Measurements from ENCODE around the gene TIPARP. TPM values are rescaled to one million over a fixed set of nuclear protein-coding genes. Genes with fewer than 3 reads are reported as not detected.

TIPARP gene
- total and polyA plus RNA-seq, 2 donors (not counting 1 experiment from before 2014, with no cell fraction given) = 8.6 to 22.1 TPM

- no peaks in the 10 kb centered on the region for H3K4me1 ChIP-seq (ENCODE audit: control insufficient read depth, extremely low read depth, insufficient read depth, low read length)
- no peak overlapping the region for H3K9ac ChIP-seq (ENCODE audit: insufficient read depth, low read length)
- no peak for DNase-seq (ENCODE audit: low read depth in 2 of 2)
Observed at GRCh38 chr3:156657440-156657839, 16.9 kb upstream of the TIPARP start.

GRCh38 chr3:156657862-156658731 is 16.3 kb upstream of the TIPARP start:
- no peak overlapping the region for H3K4me3 ChIP-seq (replicated peaks in 1 of 4; ENCODE audit: control extremely low read depth in 1 of 4, insufficient read depth in 1 of 4, low read depth in 3 of 4, low read length in 4 of 4)
- no peaks in the 10 kb centered on the region for H3K79me2 ChIP-seq (ENCODE audit: control insufficient read depth, insufficient read depth, low read length)
- no peaks in the 10 kb centered on the region for H3K36me3 ChIP-seq (ENCODE audit: control insufficient read depth, insufficient read depth, low read length)
- no peak overlapping the region for H3K9ac ChIP-seq (ENCODE audit: insufficient read depth, low read length)
- TF ChIP-seq EZH2 (IDR thresholded peaks at IDR 0.05; ENCODE audit: low read length, missing control alignments) = no peak
- TF ChIP-seq CTCF (conservative IDR thresholded peaks at IDR 0.05 in 1 of 2, IDR thresholded peaks at IDR 0.05 in 1 of 2; ENCODE audit: low read depth in 1 of 2, low read length in 2 of 2) = no peak
- no peaks in the 10 kb centered on the region for H4K20me1 ChIP-seq (ENCODE audit: control insufficient read depth, extremely low read depth, insufficient read depth, low read length)
- H3K27me3 ChIP-seq (ENCODE audit: control insufficient read depth, insufficient read depth, low read length) = no peaks in the 10 kb centered on the region
- no peaks in the 10 kb centered on the region for H3K4me1 ChIP-seq (ENCODE audit: control insufficient read depth, extremely low read depth, insufficient read depth, low read length)
- H3K4me2 ChIP-seq (ENCODE audit: extremely low read depth, insufficient read depth, low read length) = no peak overlapping the region
- no peak overlapping the region for H2AFZ ChIP-seq (ENCODE audit: low read length)
- no peak overlapping the region for H3K27ac ChIP-seq (ENCODE audit: insufficient read depth, low read length)
- DNase-seq (ENCODE audit: low read depth in 2 of 2) = no peak
- H3K9me3 ChIP-seq (ENCODE audit: control insufficient read depth, insufficient read depth, low read depth, low read length) = no peaks in the 10 kb centered on the region

More at GRCh38 chr3:156657440-156657839, 16.9 kb upstream of the TIPARP start:
- no peak for TF ChIP-seq CTCF (conservative IDR thresholded peaks at IDR 0.05 in 1 of 2, IDR thresholded peaks at IDR 0.05 in 1 of 2; ENCODE audit: low read depth in 1 of 2, low read length in 2 of 2)
- TF ChIP-seq EZH2 (IDR thresholded peaks at IDR 0.05; ENCODE audit: low read length, missing control alignments) = no peak
- no peak overlapping the region for H3K4me3 ChIP-seq (replicated peaks in 1 of 4; ENCODE audit: control extremely low read depth in 1 of 4, insufficient read depth in 1 of 4, low read depth in 3 of 4, low read length in 4 of 4)
- no peaks in the 10 kb centered on the region for H3K27me3 ChIP-seq (ENCODE audit: control insufficient read depth, insufficient read depth, low read length)
- H3K79me2 ChIP-seq (ENCODE audit: control insufficient read depth, insufficient read depth, low read length) = no peaks in the 10 kb centered on the region
- no peak overlapping the region for H3K27ac ChIP-seq (ENCODE audit: insufficient read depth, low read length)
- no peaks in the 10 kb centered on the region for H3K36me3 ChIP-seq (ENCODE audit: control insufficient read depth, insufficient read depth, low read length)
- H3K9me3 ChIP-seq (ENCODE audit: control insufficient read depth, insufficient read depth, low read depth, low read length) = no peaks in the 10 kb centered on the region
- no peaks in the 10 kb centered on the region for H4K20me1 ChIP-seq (ENCODE audit: control insufficient read depth, extremely low read depth, insufficient read depth, low read length)
- no peak overlapping the region for H3K4me2 ChIP-seq (ENCODE audit: extremely low read depth, insufficient read depth, low read length)
- H2AFZ ChIP-seq (ENCODE audit: low read length) = no peak overlapping the region

DNA sequence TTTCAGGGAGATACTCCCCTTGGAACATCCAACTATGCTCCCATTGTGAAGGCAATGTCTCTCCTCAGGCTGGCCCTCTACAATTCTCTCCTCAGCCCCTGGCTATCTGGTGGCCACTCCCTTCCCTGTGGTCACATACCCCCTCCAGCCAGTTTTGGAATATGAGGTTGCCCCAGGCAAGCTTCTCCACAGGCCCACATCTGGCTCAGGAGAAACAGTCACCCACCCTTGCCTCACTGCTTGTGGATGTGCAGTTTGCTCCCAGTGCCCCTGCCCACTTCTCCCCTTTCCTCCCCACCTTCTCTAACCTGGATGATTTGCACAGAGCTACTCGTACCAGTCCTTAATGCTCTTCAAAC is 15.7 kb upstream of the TIPARP start:
- no peaks in the 10 kb centered on the region for H3K27me3 ChIP-seq (ENCODE audit: control insufficient read depth, insufficient read depth, low read length)
- no peak overlapping the region for H3K4me3 ChIP-seq (replicated peaks in 1 of 4; ENCODE audit: control extremely low read depth in 1 of 4, insufficient read depth in 1 of 4, low read depth in 3 of 4, low read length in 4 of 4)
- H3K9me3 ChIP-seq (ENCODE audit: control insufficient read depth, insufficient read depth, low read depth, low read length) = no peaks in the 10 kb centered on the region
- H2AFZ ChIP-seq (ENCODE audit: low read length) = no peak overlapping the region
- H3K27ac ChIP-seq (ENCODE audit: insufficient read depth, low read length) = no peak overlapping the region
- no peaks in the 10 kb centered on the region for H3K79me2 ChIP-seq (ENCODE audit: control insufficient read depth, insufficient read depth, low read length)
- no peaks in the 10 kb centered on the region for H4K20me1 ChIP-seq (ENCODE audit: control insufficient read depth, extremely low read depth, insufficient read depth, low read length)
- H3K4me1 ChIP-seq (ENCODE audit: control insufficient read depth, extremely low read depth, insufficient read depth, low read length) = no peaks in the 10 kb centered on the region
- TF ChIP-seq CTCF (conservative IDR thresholded peaks at IDR 0.05 in 1 of 2, IDR thresholded peaks at IDR 0.05 in 1 of 2; ENCODE audit: low read depth in 1 of 2, low read length in 2 of 2) (no peak), EZH2 (IDR thresholded peaks at IDR 0.05; ENCODE audit: low read length, missing control alignments) (no peak)
- H3K4me2 ChIP-seq (ENCODE audit: extremely low read depth, insufficient read depth, low read length) = no peak overlapping the region
- H3K36me3 ChIP-seq (ENCODE audit: control insufficient read depth, insufficient read depth, low read length) = no peaks in the 10 kb centered on the region
- no peak overlapping the region for H3K9ac ChIP-seq (ENCODE audit: insufficient read depth, low read length)
- no peak for DNase-seq (ENCODE audit: low read depth in 2 of 2)
